Left colon (tissue), 2 donors: ENCODE results near the gene RAET1L. TPM values are rescaled to one million over a fixed set of nuclear protein-coding genes. Genes with fewer than 3 reads are reported as not detected.
A peak's percentile ranks its signal among the peaks of the same experiment; 100 is the strongest.

Source experiments
- ATAC-seq: fragments of 200-7000 bp; cut with Tn5 transposase; one replicate; pipeline ENCODE4 v1.9.1; 2020; ENCODE audit warnings: mild to moderate bottlenecking, moderate library complexity
- DNase-seq, 2 donors: peaks; one replicate each; pipeline ENCODE4 v3.0.0-alpha.2; 2020
- intact Hi-C, 2 donors: fragments of 100-400 bp; cut with DNase I in 1 of 2; cut with micrococcal nuclease in 1 of 2; formaldehyde crosslinking; loops; one replicate each; pipeline versions ENCODE4 v1.11.2 to v1.14.0; 2022; cut with DNase I, micrococcal nuclease
- total RNA-seq, 2 donors: library from RNA; stranded (reverse); fragmentation: NEBNext Ultra II Directional; extraction: Animal tissue kit (Norgen Biotek cat#: 25700); gene quantifications; one replicate each; pipeline ENCODE4 v1.2.1, GENCODE V29; 2021
- donor health status: DM: no; HTN: no; CAD: no.
- donor health status: DM: yes; HTN: yes; CAD: no.

RAET1L gene
- total RNA-seq, 2 donors from 2014 or later: not detected

DNA sequence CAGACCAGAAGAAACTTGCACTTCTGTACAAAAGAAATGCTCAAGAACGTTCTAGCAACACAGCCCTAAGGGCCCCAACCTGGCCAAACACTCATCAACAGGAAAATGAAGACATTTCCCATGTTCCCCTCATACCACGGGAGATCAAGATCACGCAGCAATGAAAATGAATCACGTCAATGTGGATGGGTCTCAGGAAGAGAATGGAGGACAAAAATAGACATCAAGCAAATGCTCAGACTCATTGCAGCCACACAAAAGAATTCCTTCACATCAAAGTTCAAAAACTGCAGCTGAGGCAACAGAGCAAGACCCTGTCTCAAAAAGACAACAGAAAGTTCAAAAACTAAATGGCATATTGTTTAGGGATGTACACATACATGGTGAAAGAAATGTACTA lies 25.5 kb upstream of the RAET1L start:
- DNase-seq (no peak), ATAC-seq (no peak)
- intact Hi-C loops: no loop called here

DNA sequence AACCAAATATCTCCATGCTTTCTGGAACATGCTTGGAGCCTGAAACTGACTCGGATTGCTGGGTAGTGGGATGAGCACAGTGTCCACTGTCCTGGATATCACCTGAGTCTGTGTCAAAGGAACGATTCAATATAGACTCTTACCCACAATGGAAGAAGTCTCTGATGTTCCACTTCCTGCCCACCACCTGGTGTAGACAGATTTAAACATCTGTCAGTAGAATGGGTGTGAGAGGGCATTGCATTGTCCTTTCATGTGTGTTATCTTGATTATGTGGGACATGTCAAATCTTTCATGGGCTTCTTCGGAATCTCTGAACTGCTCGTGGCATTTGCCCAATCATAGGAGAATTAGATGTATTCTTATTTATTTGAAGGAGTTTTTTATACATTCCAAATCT lies 22.8 kb upstream of the RAET1L start:
- ATAC-seq (no peak), DNase-seq (no peak)
- intact Hi-C loops: no loop called here

GRCh38 chr6:150046943-150047342 lies 21.6 kb upstream of the RAET1L start:
- DNase-seq: no peak
- no peak for ATAC-seq
- intact Hi-C loops: no loop called here

DNA sequence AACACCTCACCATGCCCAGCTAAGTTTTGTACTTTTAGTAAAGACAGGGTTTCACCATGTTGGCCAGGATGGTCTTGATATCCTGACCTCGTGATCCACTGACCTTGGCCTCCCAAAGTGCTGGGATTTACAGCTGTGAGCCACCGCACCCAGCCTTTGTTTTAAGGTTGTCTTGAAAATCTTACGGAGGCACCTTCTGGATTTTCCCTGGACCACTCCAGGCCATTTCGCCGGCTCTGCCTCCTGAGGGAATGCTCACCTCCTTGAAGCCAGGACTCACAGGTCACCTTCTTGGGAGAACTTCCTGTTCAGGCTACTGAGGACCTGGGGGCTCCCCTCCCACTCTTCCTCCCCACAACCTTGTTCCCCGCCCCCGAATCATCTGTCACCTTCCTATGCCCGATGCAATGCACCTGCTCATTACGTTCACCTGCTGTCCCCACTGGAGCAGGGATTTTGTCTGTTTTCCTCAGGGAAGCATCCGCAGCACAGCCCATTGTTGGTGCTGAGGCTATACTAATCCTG lies 19.4 kb upstream of the RAET1L start:
- DNase-seq (no peak), ATAC-seq (no peak)
- intact Hi-C loops: no loop called here

DNA sequence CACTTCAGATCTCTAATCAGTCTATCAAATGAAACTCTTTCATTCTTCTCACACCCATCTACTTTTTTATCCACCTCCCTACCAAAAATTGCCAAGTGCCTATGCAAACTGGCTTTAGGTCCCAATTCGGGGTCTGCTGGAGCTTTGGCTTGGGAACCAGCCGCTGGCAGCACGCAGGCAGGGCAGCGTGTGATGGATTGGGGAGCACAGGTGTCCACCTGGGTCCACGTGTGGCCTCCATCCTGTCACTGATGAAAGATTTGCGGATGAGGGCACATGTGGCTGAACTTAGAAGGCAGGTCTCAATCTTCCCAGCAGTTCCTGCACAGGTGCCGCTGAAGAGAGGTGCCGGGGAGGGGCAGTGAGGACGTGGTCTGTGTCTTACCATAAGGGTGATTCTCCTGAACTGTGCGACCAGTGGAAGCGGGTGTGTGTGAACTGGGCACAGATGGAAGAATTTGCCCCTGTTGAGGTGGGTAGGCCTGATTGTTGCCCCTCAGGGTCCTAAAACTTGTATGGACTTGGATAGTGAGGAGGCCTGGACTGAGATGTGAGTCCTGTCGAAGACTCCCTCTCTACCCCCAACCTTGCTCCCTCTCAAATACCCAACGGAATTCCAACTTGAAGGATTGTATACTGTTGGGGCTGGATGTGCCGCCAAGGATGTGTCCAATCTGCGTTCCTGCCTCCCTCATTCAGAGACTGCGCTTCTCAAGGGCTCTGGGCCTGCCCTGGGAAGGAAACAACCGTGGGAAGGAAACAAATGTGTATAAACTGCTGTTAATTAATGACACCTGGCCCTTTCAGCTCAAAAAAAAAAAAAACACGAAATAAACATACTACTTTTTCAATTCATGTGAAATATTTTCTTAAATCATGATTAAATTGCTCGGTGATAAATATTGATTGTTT lies 18.4 kb upstream of the RAET1L start:
- ATAC-seq: no peak
- DNase-seq: no peak
- intact Hi-C loops: no loop called here

DNA sequence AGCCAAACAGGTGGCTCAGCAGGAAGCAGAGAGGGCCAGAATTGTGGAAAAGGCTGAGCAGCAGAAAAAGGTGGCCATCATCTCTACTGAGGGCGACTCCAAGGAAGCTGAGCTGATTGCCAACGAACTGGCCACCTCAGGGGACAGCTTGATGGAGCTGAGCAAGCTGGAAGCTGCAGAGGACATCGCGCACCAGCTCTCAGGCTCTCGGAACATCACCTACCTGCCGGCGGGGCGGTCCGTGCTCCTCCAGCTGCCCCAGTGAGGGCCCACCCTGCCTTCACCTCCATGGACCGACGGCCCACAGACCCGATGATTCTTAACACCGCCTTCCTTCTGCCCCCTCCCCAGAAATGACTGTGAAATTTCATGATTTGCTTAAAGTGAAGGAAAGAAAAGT lies 17.8 kb upstream of the RAET1L start:
- intact Hi-C loops: no loop called here
- ATAC-seq (no peak), DNase-seq (no peak)

GRCh38 chr6:150038202-150039062 lies 13.1 kb upstream of the RAET1L start:
- ATAC-seq (no peak), DNase-seq (no peak)
- intact Hi-C loops: loop anchor here in 1 of 2 donors (10.0 kb wide), 1 partner anchor 204 kb away; no protein-coding TSS in a partner anchor

GRCh38 chr6:150037526-150038201 lies 12.3 kb upstream of the RAET1L start:
- ATAC-seq (no peak), DNase-seq (no peak)
- intact Hi-C loops: loop anchor here in 1 of 2 donors (10.0 kb wide), 1 partner anchor 203 kb away; no protein-coding TSS in a partner anchor

- ATAC-seq (no peak), DNase-seq (no peak)
- intact Hi-C loops: loop anchor here in 1 of 2 donors (10.0 kb wide), 1 partner anchor 201 kb away; no protein-coding TSS in a partner anchor
Measured at GRCh38 chr6:150036081-150036480, 10.7 kb upstream of the RAET1L start.

GRCh38 chr6:150033207-150033771 lies 8.0 kb upstream of the RAET1L start:
- ATAC-seq: no peak
- intact Hi-C loops: loop anchor here in 1 of 2 donors (10.0 kb wide), 1 partner anchor 198 kb away; no protein-coding TSS in a partner anchor
- no peak for DNase-seq

- ATAC-seq (no peak), DNase-seq (no peak)
- intact Hi-C loops: loop anchor here in 1 of 2 donors (10.0 kb wide), 1 partner anchor 198 kb away; no protein-coding TSS in a partner anchor
Measured at GRCh38 chr6:150032598-150032997, 7.3 kb upstream of the RAET1L start.

DNA sequence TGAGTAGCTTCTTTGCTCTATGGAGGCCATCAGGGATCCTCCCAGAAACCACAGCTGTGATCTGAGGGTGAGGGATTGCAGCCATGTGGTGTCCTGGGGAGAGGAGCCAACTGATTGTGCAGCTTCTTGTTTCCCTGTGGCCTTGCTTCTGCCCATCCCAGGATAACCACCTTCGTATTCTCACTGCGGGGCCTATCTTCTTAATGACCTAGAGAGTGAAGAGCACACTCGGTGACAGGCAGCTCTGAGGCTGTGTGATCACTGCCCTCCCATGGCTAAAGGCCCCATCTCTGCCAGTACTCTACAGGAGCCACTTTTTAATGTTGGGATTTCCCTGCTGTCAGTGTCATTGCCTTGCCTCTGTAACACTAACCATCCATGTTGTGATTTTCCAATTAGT lies 5.3 kb upstream of the RAET1L start:
- intact Hi-C loops: loop anchor here in 1 of 2 donors (10.0 kb wide), 1 partner anchor 196 kb away; no protein-coding TSS in a partner anchor
- no peak for ATAC-seq

GRCh38 chr6:150029749-150030148 lies 4.4 kb upstream of the RAET1L start:
- DNase-seq (no peak), ATAC-seq (no peak)
- intact Hi-C loops: loop anchor here in 1 of 2 donors (10.0 kb wide), 1 partner anchor 195 kb away; no protein-coding TSS in a partner anchor

More for the DNA sequence above, 5.3 kb upstream of the RAET1L start:
- no peak for DNase-seq

- DNase-seq: no peak
- intact Hi-C loops: no loop called here
- ATAC-seq: no peak
Measured at GRCh38 chr6:150029276-150029675, 3.9 kb upstream of the RAET1L start.

- DNase-seq: peak; percentile 61 to 89
- intact Hi-C loops: no loop called here
Measured at GRCh38 chr6:150028799-150029198, 3.5 kb upstream of the RAET1L start.

GRCh38 chr6:150027806-150028565 lies 2.7 kb upstream of the RAET1L start:
- intact Hi-C loops: no loop called here
- DNase-seq (no peak), ATAC-seq (no peak)

More at GRCh38 chr6:150028799-150029198, 3.5 kb upstream of the RAET1L start:
- peak; percentile 77 for ATAC-seq

DNA sequence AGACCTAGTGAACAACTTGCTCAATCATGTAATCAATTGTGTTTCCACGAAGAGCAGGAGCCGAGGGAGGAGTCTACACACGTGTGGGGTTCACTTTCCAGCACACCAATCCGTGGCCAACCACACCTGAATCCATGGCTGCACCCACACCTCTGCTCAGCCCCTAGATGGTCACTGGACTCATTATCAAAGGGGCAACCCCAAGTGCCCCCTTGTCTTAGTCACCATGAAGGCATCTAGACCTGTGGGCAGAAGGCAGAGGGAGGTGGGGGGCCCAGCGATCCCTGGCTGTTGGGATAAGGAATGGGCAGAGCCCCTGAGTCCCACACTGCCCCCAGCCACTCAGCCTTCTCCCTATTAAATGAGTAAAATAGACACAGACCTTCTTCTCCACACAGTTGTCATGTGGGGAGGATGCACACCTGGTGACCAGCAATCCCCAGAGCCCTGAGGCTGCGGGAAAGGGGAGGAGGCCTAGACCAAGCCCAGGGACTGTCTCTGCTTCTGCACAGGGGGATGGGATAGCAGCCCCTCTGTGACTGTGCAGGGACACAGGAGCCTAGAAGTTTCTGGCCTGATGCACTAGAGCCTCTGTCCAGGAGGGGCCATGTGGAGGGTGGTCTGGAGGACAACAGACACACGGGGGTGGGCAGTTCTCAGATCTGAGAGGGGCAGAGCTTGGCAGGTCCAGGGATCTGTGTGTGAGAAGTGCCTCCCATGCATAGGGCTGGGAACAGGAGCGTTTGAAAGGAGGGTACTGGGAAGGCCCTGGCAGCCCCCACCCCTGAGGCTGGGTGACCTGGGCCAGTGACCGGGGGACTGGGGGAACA lies 1.9 kb upstream of the RAET1L start:
- ATAC-seq: no peak
- intact Hi-C loops: no loop called here
- no peak for DNase-seq
